ENCODE results near the gene CLIP3.

DNA sequence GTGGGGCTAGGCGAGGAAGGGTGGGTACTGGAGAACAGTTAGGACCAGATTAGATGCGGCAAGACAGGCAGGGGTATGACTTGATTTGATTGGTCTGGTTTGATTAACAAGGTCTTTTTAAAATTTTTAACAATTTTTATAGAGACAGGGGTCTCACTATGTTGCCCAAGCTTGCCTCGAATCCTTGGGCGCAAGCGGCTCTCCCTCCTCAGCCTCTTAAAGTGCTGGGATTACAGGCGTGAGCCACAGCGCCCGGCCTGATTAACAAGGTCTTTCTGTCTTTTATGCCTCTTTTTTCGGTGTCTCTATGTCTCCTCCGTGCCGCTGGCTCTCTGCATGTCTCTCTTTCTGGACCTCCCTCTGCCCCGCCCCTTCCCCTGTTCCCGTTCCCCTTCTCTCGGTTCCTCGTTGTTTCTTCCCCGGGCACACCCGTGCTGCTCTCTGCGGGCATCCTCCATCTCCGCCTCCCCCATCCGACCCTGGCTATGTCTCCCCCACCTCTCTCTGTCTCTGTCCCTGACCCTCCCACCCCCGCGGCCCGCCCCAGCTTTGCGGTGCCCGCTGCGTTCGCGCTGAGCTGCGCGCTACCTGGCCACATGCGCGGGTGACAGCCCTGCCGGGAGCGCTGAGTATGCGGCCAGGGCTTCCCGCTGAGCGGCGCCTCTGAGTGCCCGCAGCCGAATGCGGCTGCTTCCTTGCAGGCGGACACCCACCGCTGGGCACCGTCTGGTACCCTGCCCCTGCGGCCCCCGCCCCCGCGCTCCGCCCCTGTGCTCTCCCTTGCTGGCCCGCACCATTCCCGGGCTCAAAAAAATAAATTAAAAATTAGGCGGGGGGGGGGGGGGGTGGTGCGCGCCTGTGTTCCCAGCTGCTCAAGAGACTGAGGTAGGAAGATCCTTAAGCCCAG is 45.8 kb downstream of the CLIP3 start:
- TF ChIP-seq POLR2AphosphoS5 (IDR thresholded peaks at IDR 0.05) (no peak), CTCF (IDR thresholded peaks at IDR 0.05) (no peak)

Measured in stomach (tissue), 4 donors.